H1 (cell line): ENCODE measurements around the gene DNAJB12. TPM values are rescaled to one million over a fixed set of nuclear protein-coding genes. Genes with fewer than 3 reads are reported as not detected.
"Not testable (repeated sequence)": the region's sequence is repeated elsewhere in the genome, so short reads cannot be mapped to it uniquely, and the experiment has no call there.

Experiments used
- CTCF ChIA-PET: fragments of 300-600 bp; sonication (Branson Sonifier 250); formaldehyde crosslinking; loops from one replicate; lab custom pipeline; 2021; ENCODE audit not compliant: partially characterized antibody; lab: Charles Lee
- POLR2A ChIA-PET: fragments of 300-600 bp; sonication (Branson Sonifier 250); formaldehyde crosslinking; loops from one replicate; lab custom pipeline; 2021; ENCODE audit warnings: inconsistent platforms; ENCODE audit not compliant: partially characterized antibody; lab: Charles Lee
- DNase-seq, 2 experiments: peaks; one replicate each; pipeline versions ENCODE4 v3.0.0 to v3.0.0-alpha.2; 2010 to 2022; ENCODE audit warnings: low spot score in 2 of 2, low read depth in 1 of 2, mixed read lengths in 1 of 2
- FAIRE-seq: peaks from 2 replicates; lab custom pipeline; 2011; peaks lifted over from hg19 to GRCh38; lab: Jason Lieb, UNC
- H2AFZ ChIP-seq: 2 replicates; pipeline ENCODE4 v1.8.1; 2012; ENCODE audit warnings: low read length, inconsistent platforms
- H2AK5ac ChIP-seq: 2 replicates; pipeline ENCODE4 v1.6.1; 2013; ENCODE audit warnings: low read depth, low read length
- H2BK120ac ChIP-seq: replicated peaks from 2 replicates; pipeline ENCODE3; 2013; ENCODE audit warnings: low read depth, low read length, inconsistent platforms
- H2BK12ac ChIP-seq: 2 replicates; pipeline ENCODE4 v1.6.1; 2013; ENCODE audit warnings: low read depth, low read length
- H2BK15ac ChIP-seq: 2 replicates; pipeline ENCODE4 v1.6.1; 2013; ENCODE audit warnings: low read length
- H2BK20ac ChIP-seq: 2 replicates; pipeline ENCODE4 v1.6.1; 2013; ENCODE audit warnings: low read length
- H2BK5ac ChIP-seq: 2 replicates; pipeline ENCODE4 v1.6.1; 2013; ENCODE audit warnings: low read depth, low read length
- H3K14ac ChIP-seq: 2 replicates; pipeline ENCODE4 v1.6.1; 2013; ENCODE audit warnings: inconsistent platforms; ENCODE audit not compliant: insufficient read length
- H3K18ac ChIP-seq: 2 replicates; pipeline ENCODE4 v1.6.1; 2013; ENCODE audit warnings: low read length; ENCODE audit errors: extremely low read depth
- H3K23ac ChIP-seq: 2 replicates; pipeline ENCODE4 v1.6.1; 2013; ENCODE audit warnings: inconsistent platforms; ENCODE audit not compliant: insufficient read length
- H3K23me2 ChIP-seq: 2 replicates; pipeline ENCODE4 v1.6.1; 2013; ENCODE audit warnings: low read depth, low read length
- H3K27ac ChIP-seq: 2 replicates; pipeline ENCODE4 v1.6.1; 2011; ENCODE audit warnings: low read depth, low read length, inconsistent platforms
- H3K27me3 ChIP-seq, 4 experiments: replicated peaks in 1 of 4; 1 replicate in 1 of 4; 2 replicates in 3 of 4; pipeline versions ENCODE4 v1.6.1 to v1.8.1; 2011 to 2013; ENCODE audit warnings: low read length in 3 of 4, mild to moderate bottlenecking in 3 of 4, inconsistent platforms in 2 of 4, mixed read lengths in 2 of 4, moderate library complexity in 1 of 4; ENCODE audit not compliant: control insufficient read depth in 3 of 4, insufficient read depth in 3 of 4; ENCODE audit errors: extremely low read depth in 1 of 4
- H3K36me3 ChIP-seq, 4 experiments: 2 replicates each; pipeline versions ENCODE4 v1.6.1 to v1.8.1; 2011 to 2013; ENCODE audit warnings: mild to moderate bottlenecking in 4 of 4, low read length in 3 of 4, moderate library complexity in 2 of 4, control low read depth in 1 of 4, inconsistent platforms in 1 of 4; ENCODE audit not compliant: insufficient read depth in 4 of 4, control insufficient read depth in 2 of 4
- H3K4ac ChIP-seq: replicated peaks from 2 replicates; pipeline ENCODE3; 2013; ENCODE audit warnings: low read length, low read depth, mixed read lengths, inconsistent platforms; ENCODE audit not compliant: insufficient read length
- H3K4me1 ChIP-seq, 4 experiments: replicated peaks in 1 of 4; 1 replicate in 1 of 4; 2 replicates in 3 of 4; pipeline versions ENCODE4 v1.6.1 to v1.8.1; 2011 to 2013; ENCODE audit warnings: low read length in 3 of 4, inconsistent platforms in 2 of 4, mixed read lengths in 1 of 4; ENCODE audit not compliant: insufficient read depth in 4 of 4, control insufficient read depth in 3 of 4
- H3K4me2 ChIP-seq, 2 experiments: 2 replicates each; pipeline versions ENCODE4 v1.6.1 to v1.8.1; 2011 to 2013; ENCODE audit warnings: low read depth in 2 of 2, low read length in 2 of 2, control low read depth in 1 of 2, inconsistent platforms in 1 of 2, mild to moderate bottlenecking in 1 of 2; ENCODE audit not compliant: insufficient read depth in 1 of 2
- H3K4me3 ChIP-seq, 4 experiments: fragments of 200-600, 300-600 bp in 1 of 4; sonication (generic), shearing (Covaris generic), sonication (Bioruptor Twin) in 1 of 4; 2 replicates each; pipeline versions ENCODE4 v1.5.1 to v1.8.1; 2011 to 2016; ENCODE audit warnings: low read length in 4 of 4, low read depth in 3 of 4, control low read depth in 2 of 4, inconsistent platforms in 2 of 4, mild to moderate bottlenecking in 2 of 4, mixed read lengths in 1 of 4, moderate library complexity in 1 of 4; ENCODE audit not compliant: insufficient read depth in 2 of 4; ENCODE audit errors: extremely low read depth in 1 of 4
- H3K56ac ChIP-seq: replicated peaks from 2 replicates; pipeline ENCODE3; 2013; ENCODE audit warnings: low read depth, mild to moderate bottlenecking, mixed read lengths, low read length, inconsistent platforms; ENCODE audit not compliant: insufficient read length
- H3K79me1 ChIP-seq: 2 replicates; pipeline ENCODE4 v1.6.1; 2013; ENCODE audit warnings: low read depth, low read length, control low read depth
- H3K79me2 ChIP-seq, 2 experiments: 2 replicates each; pipeline versions ENCODE4 v1.6.1 to v1.8.1; 2012 to 2013; ENCODE audit warnings: low read length in 2 of 2, mild to moderate bottlenecking in 2 of 2, inconsistent platforms in 1 of 2; ENCODE audit not compliant: insufficient read depth in 2 of 2, control insufficient read depth in 1 of 2
- H3K9ac ChIP-seq, 4 experiments: replicated peaks in 1 of 4; 1 replicate in 1 of 4; 2 replicates in 3 of 4; pipeline versions ENCODE4 v1.6.1 to v1.8.1; 2011 to 2013; ENCODE audit warnings: low read depth in 3 of 4, low read length in 3 of 4, control low read depth in 2 of 4, mild to moderate bottlenecking in 2 of 4, moderate library complexity in 2 of 4, inconsistent platforms in 1 of 4; ENCODE audit errors: extremely low read depth in 1 of 4
- H3K9me3 ChIP-seq, 2 experiments: 2 replicates each; pipeline versions ENCODE4 v1.6.1 to v1.8.1; 2012 to 2013; ENCODE audit warnings: mild to moderate bottlenecking in 2 of 2, moderate library complexity in 2 of 2, control low read depth in 1 of 2, inconsistent platforms in 1 of 2, low read depth in 1 of 2, low read length in 1 of 2, mixed read lengths in 1 of 2; ENCODE audit not compliant: insufficient read depth in 2 of 2
- H4K20me1 ChIP-seq, 2 experiments: replicated peaks in 1 of 2; 2 replicates each; pipeline versions ENCODE3 to v1.8.1; 2011 to 2013; ENCODE audit warnings: inconsistent platforms in 2 of 2, low read length in 2 of 2, mild to moderate bottlenecking in 1 of 2; ENCODE audit not compliant: insufficient read depth in 2 of 2, control insufficient read depth in 1 of 2
- H4K5ac ChIP-seq: 2 replicates; pipeline ENCODE4 v1.6.1; 2013; ENCODE audit warnings: low read length, low read depth, mixed read lengths, inconsistent platforms; ENCODE audit not compliant: insufficient read length
- H4K8ac ChIP-seq: 2 replicates; pipeline ENCODE4 v1.8.0; 2013; ENCODE audit warnings: mild to moderate bottlenecking, moderate library complexity, low read length, inconsistent platforms; ENCODE audit not compliant: insufficient read depth; ENCODE audit errors: extremely low read depth
- H4K91ac ChIP-seq: replicated peaks from 2 replicates; pipeline ENCODE3; 2013; ENCODE audit warnings: low read length, mixed read lengths, inconsistent platforms; ENCODE audit not compliant: insufficient read length
- WGBS, 2 experiments: shearing (Covaris generic) in 1 of 2; methylation state at CpG; one replicate each; pipeline versions ENCODE4 v1.1.6 to v1.1.7; 2013 to 2015; ENCODE audit warnings: low lambda C conversion rate in 2 of 2, mixed read lengths in 2 of 2, inconsistent platforms in 1 of 2, low coverage in 1 of 2, missing lambda C conversion rate in 1 of 2; ENCODE audit not compliant: insufficient replicate concordance in 2 of 2, insufficient coverage in 1 of 2, insufficient read length in 1 of 2; ENCODE audit errors: extremely low coverage in 1 of 2, missing lambda C conversion rate in 1 of 2; 5-methylcytosine and 5-hydroxymethylcytosine counted together
- polyA plus RNA-seq, 7 experiments: library from polyadenylated mRNA; depleted of rRNA in 3 of 7; stranded (reverse) in 5 of 7; unstranded in 2 of 7; fragments of >200 nt in 5 of 7; fragments of 200-250 nt in 2 of 7; gene quantifications; 1 replicate in 5 of 7; 2 replicates in 1 of 7; 4 replicates in 1 of 7; pipeline versions ENCODE4 v1.2.1 to v1.2.3, GENCODE V29; 2011 to 2013; ENCODE audit warnings: missing spikeins in 2 of 7, mixed read lengths in 2 of 7
- total RNA-seq: library from RNA; stranded (reverse); fragmentation: NEBNext Ultra II Directional; extraction: Animal tissue kit (Norgen Biotek cat#: 25700); gene quantifications from 2 replicates; pipeline ENCODE4 v1.2.1, GENCODE V29; 2021

DNAJB12 gene
- total and polyA plus RNA-seq, 2 of the 8 experiments (the other 6 are each of a cell fraction or from before 2014, with no cell fraction given), result 10.8 to 20.5 TPM

DNA sequence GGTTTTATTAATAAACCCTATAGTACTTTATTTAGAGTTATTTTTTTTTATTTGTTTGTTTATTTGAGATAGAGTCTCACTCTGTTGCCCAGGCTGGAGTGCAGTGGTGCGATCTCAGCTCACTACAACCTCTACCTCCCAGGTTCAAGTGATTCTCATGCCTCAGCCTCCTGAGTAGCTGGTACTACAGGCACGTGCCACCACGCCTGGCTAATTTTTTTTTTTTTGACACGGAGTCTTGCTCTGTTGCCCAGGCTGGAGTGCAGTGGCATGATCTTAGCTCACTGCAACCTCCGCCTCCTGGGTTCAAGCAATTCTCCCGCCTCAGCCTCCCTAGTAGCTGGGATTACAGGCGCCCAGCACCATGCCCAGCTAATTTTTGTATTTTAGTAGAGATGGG lies 8.6 kb downstream of the DNAJB12 start:
- not testable (repeated sequence) for H2BK5ac ChIP-seq, H3K27me3 ChIP-seq, H2BK20ac ChIP-seq, DNase-seq, H3K4me1 ChIP-seq, H3K4me2 ChIP-seq, H3K14ac ChIP-seq, H4K91ac ChIP-seq, FAIRE-seq, H2AK5ac ChIP-seq, H3K79me1 ChIP-seq, H4K8ac ChIP-seq, H3K23ac ChIP-seq, H3K9me3 ChIP-seq, H3K4ac ChIP-seq, H2BK15ac ChIP-seq, H3K23me2 ChIP-seq, H4K5ac ChIP-seq, H3K27ac ChIP-seq, H2AFZ ChIP-seq, H3K56ac ChIP-seq, H3K18ac ChIP-seq, H3K9ac ChIP-seq, H2BK12ac ChIP-seq, H2BK120ac ChIP-seq, H3K4me3 ChIP-seq, H4K20me1 ChIP-seq
- Histone ChIP-seq H3K79me2 (peaks cover 0 to 11% of the 10 kb centered on the region in 2 experiments; a peak in 2 of 4 replicates), H3K36me3 (peaks cover 2 to 11% (median 6%) of the 10 kb centered on the region in 4 experiments; a peak in 5 of 8 replicates)
- 95% methylated on average over 7 of the region's 7 CpGs; no CpG with 5 or more reads in 1 of the 2 experiments for WGBS, 2 experiments
- POLR2A ChIA-PET, result interaction anchor here (0.8 to 1.2 kb wide), 2 partner anchors 17 to 73 kb away, joined by 3 to 4 read pairs; no protein-coding TSS in a partner anchor
- CTCF ChIA-PET, result interaction anchor here (0.6 kb wide), 1 partner anchor 253 kb away, joined by 4 read pairs; no protein-coding TSS in a partner anchor
